Activated CD8-positive, alpha-beta T cell treated with anti-CD3 and anti-CD28 coated beads, Interleukin-2, amount 10 ng/mL, durations not matched to agents 7 days and 5 days (primary cell): ENCODE measurements around the gene DLK2. TPM values are rescaled to one million over a fixed set of nuclear protein-coding genes. Genes with fewer than 3 reads are reported as not detected.
"Not testable (repeated sequence)": the region's sequence is repeated elsewhere in the genome, so short reads cannot be mapped to it uniquely, and the experiment has no call there.

Experiments used
- ATAC-seq: fragments of 150-1000 bp; cut with Tn5 transposase; one replicate; pipeline ENCODE4 v1.10.0; 2021; ENCODE audit warnings: moderate library complexity
- CTCF ChIA-PET: fragments of 350-600 bp; sonication (Branson Sonifier 250); formaldehyde crosslinking; loops from one replicate; lab custom pipeline; 2021; ENCODE audit warnings: antibody characterized with exemption; lab: Charles Lee
- POLR2A ChIA-PET: fragments of 350-600 bp; sonication (Branson Sonifier 250); formaldehyde crosslinking; loops from one replicate; lab custom pipeline; 2021; ENCODE audit warnings: antibody characterized with exemption; lab: Charles Lee
- DNase-seq: peaks from one replicate; pipeline ENCODE4 v3.0.0-alpha.2; 2020
- H3K27ac Mint-ChIP-seq: one replicate; pipeline ENCODE4 v1.8.0; 2021; ENCODE audit warnings: mild to moderate bottlenecking, mixed read lengths
- H3K27me3 Mint-ChIP-seq: one replicate; pipeline ENCODE4 v1.8.0; 2021; ENCODE audit warnings: low read depth, mixed read lengths
- H3K36me3 Mint-ChIP-seq: one replicate; pipeline ENCODE4 v1.8.0; 2021; ENCODE audit warnings: low read depth, mixed read lengths
- H3K4me1 Mint-ChIP-seq: one replicate; pipeline ENCODE4 v1.8.0; 2021; ENCODE audit warnings: low read depth, mixed read lengths
- H3K4me3 Mint-ChIP-seq: one replicate; pipeline ENCODE4 v1.8.0; 2021; ENCODE audit warnings: mild to moderate bottlenecking, mixed read lengths
- H3K9me3 Mint-ChIP-seq: one replicate; pipeline ENCODE4 v1.8.0; 2022; ENCODE audit warnings: mixed read lengths; ENCODE audit not compliant: insufficient read depth
- total RNA-seq, 2 experiments: library from RNA; stranded (reverse); gene quantifications; one replicate each; pipeline ENCODE4 v1.2.3, GENCODE V29; 2021

The DLK2 gene
- total RNA-seq, 2 experiments from 2014 or later: not detected

GRCh38 chr6:43435682-43436437 lies 19.5 kb downstream of the DLK2 start:
- ATAC-seq: no peak
- ChIA-PET POLR2A (no interaction called here), CTCF (interaction anchor here (2.2 kb wide), 1 partner anchor 71 kb away, joined by 6 read pairs; no protein-coding TSS in a partner anchor)
- Mint-ChIP-seq H3K27me3 (no peaks in the 10 kb centered on the region), H3K27ac (no peak overlapping the region), H3K9me3 (no peaks in the 10 kb centered on the region), H3K36me3 (peaks cover 22% of the 10 kb centered on the region), H3K4me3 (no peak overlapping the region), H3K4me1 (no peaks in the 10 kb centered on the region)
- DNase-seq: no peak

GRCh38 chr6:43434943-43435342 lies 20.4 kb downstream of the DLK2 start:
- DNase-seq (no peak), ATAC-seq (no peak)
- ChIA-PET POLR2A (no interaction called here), CTCF (no interaction called here)
- H3K4me1 Mint-ChIP-seq: peaks cover 4% of the 10 kb centered on the region
- H3K9me3 Mint-ChIP-seq: no peaks in the 10 kb centered on the region
- H3K27me3 Mint-ChIP-seq: no peaks in the 10 kb centered on the region
- H3K27ac Mint-ChIP-seq: no peak overlapping the region
- peaks cover 24% of the 10 kb centered on the region for H3K36me3 Mint-ChIP-seq
- no peak overlapping the region for H3K4me3 Mint-ChIP-seq

- no peak for DNase-seq
- no peak for ATAC-seq
- H3K27ac Mint-ChIP-seq: no peak overlapping the region
- H3K27me3 Mint-ChIP-seq: no peaks in the 10 kb centered on the region
- H3K36me3 Mint-ChIP-seq: peaks cover 21% of the 10 kb centered on the region
- no peak overlapping the region for H3K4me3 Mint-ChIP-seq
- H3K9me3 Mint-ChIP-seq: no peaks in the 10 kb centered on the region
- ChIA-PET POLR2A (no interaction called here), CTCF (interaction anchor here (1.8 kb wide), 1 partner anchor 73 kb away, joined by 6 read pairs; no protein-coding TSS in a partner anchor)
- peaks cover 4% of the 10 kb centered on the region for H3K4me1 Mint-ChIP-seq
Measured at GRCh38 chr6:43434001-43434840, 21.1 kb downstream of the DLK2 start.

GRCh38 chr6:43433148-43433547 lies 22.2 kb downstream of the DLK2 start:
- Mint-ChIP-seq H3K27me3 (no peaks in the 10 kb centered on the region), H3K27ac (no peak overlapping the region), H3K9me3 (no peaks in the 10 kb centered on the region), H3K4me3 (no peak overlapping the region), H3K4me1 (peaks cover 15% of the 10 kb centered on the region), H3K36me3 (peaks cover 24% of the 10 kb centered on the region)
- ATAC-seq (no peak), DNase-seq (no peak)
- CTCF ChIA-PET: interaction anchor here (1.8 kb wide), 1 partner anchor 74 kb away, joined by 6 read pairs; no protein-coding TSS in a partner anchor
- POLR2A ChIA-PET: interaction anchor here (0.5 to 0.7 kb wide), 2 partner anchors 65 to 135 kb away, joined by 3 to 6 read pairs; no protein-coding TSS in a partner anchor

- CTCF ChIA-PET: interaction anchor here (0.9 to 1.8 kb wide), 2 partner anchors 20 to 75 kb away, joined by 3 to 6 read pairs; no protein-coding TSS in a partner anchor
- DNase-seq (no peak), ATAC-seq (no peak)
- no peaks in the 10 kb centered on the region for H3K27me3 Mint-ChIP-seq
- peaks cover 18% of the 10 kb centered on the region for H3K4me1 Mint-ChIP-seq
- H3K27ac Mint-ChIP-seq: no peak overlapping the region
- H3K36me3 Mint-ChIP-seq: peaks cover 22% of the 10 kb centered on the region
- H3K9me3 Mint-ChIP-seq: no peaks in the 10 kb centered on the region
- H3K4me3 Mint-ChIP-seq: no peak overlapping the region
- POLR2A ChIA-PET: no interaction called here
Measured at GRCh38 chr6:43432009-43432945, 23.1 kb downstream of the DLK2 start.

- no peak for DNase-seq
- POLR2A ChIA-PET: no interaction called here
- ATAC-seq: no peak
- Mint-ChIP-seq H3K27ac (peak overlapping the region; percentile 97), H3K27me3 (no peaks in the 10 kb centered on the region), H3K4me1 (peaks cover 23% of the 10 kb centered on the region), H3K9me3 (no peaks in the 10 kb centered on the region), H3K36me3 (peaks cover 16% of the 10 kb centered on the region), H3K4me3 (peak overlapping the region; percentile 98)
- CTCF ChIA-PET: interaction anchor here (0.7 to 2.6 kb wide), 4 partner anchors 10 to 120 kb away, joined by 3 to 11 read pairs (median 5); partner anchors contain the start of genes CRIP3, POLR1C and YIPF3
Measured at GRCh38 chr6:43428874-43429273, 26.5 kb downstream of the DLK2 start.

- ChIA-PET POLR2A (no interaction called here), CTCF (interaction anchor here (1.0 to 2.6 kb wide), 4 partner anchors 79 to 121 kb away, joined by 3 to 11 read pairs (median 5); partner anchors contain the start of genes CRIP3, POLR1C and YIPF3)
- H3K4me3 Mint-ChIP-seq: peak overlapping the region; percentile 98
- peaks cover 23% of the 10 kb centered on the region for H3K4me1 Mint-ChIP-seq
- no peaks in the 10 kb centered on the region for H3K9me3 Mint-ChIP-seq
- H3K36me3 Mint-ChIP-seq: peaks cover 15% of the 10 kb centered on the region
- peak overlapping the region; percentile 97 for H3K27ac Mint-ChIP-seq
- ATAC-seq (no peak), DNase-seq (no peak)
- H3K27me3 Mint-ChIP-seq: no peaks in the 10 kb centered on the region
Measured at GRCh38 chr6:43428112-43428570, 27.2 kb downstream of the DLK2 start.

GRCh38 chr6:43427406-43428111 lies 27.8 kb downstream of the DLK2 start, which contains the start of gene ABCC10:
Gene ABCC10, plus strand, starts transcription at chr6:43427541. Its CDS starts 438 bp downstream, at chr6:43427979.
- Mint-ChIP-seq H3K36me3 (peaks cover 11% of the 10 kb centered on the region), H3K9me3 (no peaks in the 10 kb centered on the region), H3K4me1 (peaks cover 23% of the 10 kb centered on the region), H3K27me3 (no peaks in the 10 kb centered on the region), H3K4me3 (peak within 1 kb of the TSS; percentile 98), H3K27ac (peak within 1 kb of the TSS; percentile 97)
- POLR2A ChIA-PET: interaction anchor here (0.5 to 1.0 kb wide), 7 partner anchors 8 to 544 kb away, joined by 3 to 4 read pairs (median 3); partner anchors contain the start of genes POLR1C and YIPF3
- DNase-seq (peak; percentile 97), ATAC-seq (peak; percentile 97)
- CTCF ChIA-PET: interaction anchor here (0.7 to 2.6 kb wide), 11 partner anchors 11 to 252 kb away, joined by 3 to 11 read pairs (median 3); partner anchors contain the start of genes CRIP3, POLR1C, TJAP1 and YIPF3

GRCh38 chr6:43426928-43427405 lies 28.4 kb downstream of the DLK2 start:
- no peak for ATAC-seq
- no peak for DNase-seq
- Mint-ChIP-seq H3K27me3 (no peaks in the 10 kb centered on the region), H3K27ac (peak overlapping the region; percentile 97), H3K9me3 (no peaks in the 10 kb centered on the region), H3K36me3 (peaks cover 11% of the 10 kb centered on the region), H3K4me3 (peak overlapping the region; percentile 98), H3K4me1 (peaks cover 23% of the 10 kb centered on the region)
- ChIA-PET CTCF (interaction anchor here (0.7 to 2.6 kb wide), 9 partner anchors 10 to 251 kb away, joined by 3 to 11 read pairs (median 3); partner anchors contain the start of genes CRIP3, TJAP1 and ZNF318), POLR2A (interaction anchor here (0.5 to 1.0 kb wide), 8 partner anchors 7 to 543 kb away, joined by 3 to 4 read pairs (median 3); partner anchors contain the start of genes POLR1C and YIPF3)

GRCh38 chr6:43425083-43425482 lies 30.3 kb downstream of the DLK2 start:
- H3K9me3 Mint-ChIP-seq, CTCF ChIA-PET, H3K4me3 Mint-ChIP-seq, POLR2A ChIA-PET, H3K27me3 Mint-ChIP-seq, DNase-seq, H3K36me3 Mint-ChIP-seq, ATAC-seq, H3K27ac Mint-ChIP-seq: not testable (repeated sequence)
- peaks cover 19% of the 10 kb centered on the region for H3K4me1 Mint-ChIP-seq
